HCT116 (cell line): ENCODE results near the gene AQP4. TPM values are rescaled to one million over a fixed set of nuclear protein-coding genes. Genes with fewer than 3 reads are reported as not detected.

Source experiments
- ATAC-seq: fragments of 200-7000 bp; cut with Tn5 transposase; 2 replicates; pipeline ENCODE4 v1.9.1; 2020; ENCODE audit warnings: mild to moderate bottlenecking, moderate library complexity
- BruUV-seq: library from RNA; stranded (reverse); fragments of 400-500 nt; replicated peaks from 2 replicates; lab custom pipeline; 2021; lab: Mats Ljungman, UMichigan
- CTCF ChIA-PET: fragments of 300-600 bp; sonication (Branson Sonifier 250); formaldehyde crosslinking; loops from one replicate; lab custom pipeline; 2021; ENCODE audit warnings: antibody characterized with exemption; lab: Charles Lee
- POLR2A ChIA-PET: fragments of 300-600, 350-600 bp; sonication (Branson Sonifier 250); formaldehyde crosslinking; loops from one replicate; lab custom pipeline; 2021; ENCODE audit warnings: antibody characterized with exemption; lab: Charles Lee
- RAD21 ChIA-PET, 2 experiments: fragments of 300-600 bp; sonication (Branson Sonifier 250); formaldehyde crosslinking; loops; one replicate each; lab custom pipeline; 2023; ENCODE audit warnings: low total read pairs in 2 of 2; ENCODE audit not compliant: uncharacterized antibody in 2 of 2, unreplicated experiment in 2 of 2, low non-redundant PET in 1 of 2; lab: Charles Lee
- DNase-seq: peaks from one replicate; pipeline ENCODE4 v3.0.0-alpha.2; 2010; ENCODE audit warnings: low read depth, low spot score
- H2AFZ ChIP-seq: fragments of 200-600 bp; shearing (Covaris generic), sonication (generic); 2 replicates; pipeline ENCODE4 v1.6.1; 2017; ENCODE audit warnings: low read depth, mixed run types, mixed read lengths, antibody characterized with exemption, low read length; ENCODE audit not compliant: poor library complexity, severe bottlenecking
- H3K27ac ChIP-seq: 2 replicates; pipeline ENCODE4 v1.5.1; 2012; ENCODE audit warnings: low read depth, low read length
- H3K27me3 ChIP-seq: fragments of 200-600 bp; sonication (generic); 2 replicates; pipeline ENCODE4 v1.6.1; 2016; ENCODE audit warnings: mixed run types, low read length, mixed read lengths; ENCODE audit not compliant: insufficient read depth
- H3K36me3 ChIP-seq, 2 experiments: fragments of 200-500 bp in 1 of 2; fragments of 200-600 bp in 1 of 2; sonication (Bioruptor generic) in 1 of 2; sonication (generic) in 1 of 2; 2 replicates each; pipeline versions ENCODE4 v1.5.1 to v1.6.1; 2014 to 2016; ENCODE audit warnings: low read length in 2 of 2, inconsistent platforms in 1 of 2, mixed read lengths in 1 of 2, mixed run types in 1 of 2; ENCODE audit not compliant: insufficient read depth in 2 of 2, control insufficient read depth in 1 of 2
- H3K4me1 ChIP-seq, 2 experiments: fragments of 200-600 bp in 1 of 2; sonication (generic) in 1 of 2; 2 replicates each; pipeline versions ENCODE4 v1.5.1 to v1.6.1; 2012 to 2017; ENCODE audit warnings: low read length in 2 of 2, inconsistent platforms in 1 of 2, mild to moderate bottlenecking in 1 of 2, mixed read lengths in 1 of 2, mixed run types in 1 of 2, moderate library complexity in 1 of 2; ENCODE audit not compliant: insufficient read depth in 2 of 2, control insufficient read depth in 1 of 2
- H3K4me2 ChIP-seq: fragments of 200-600 bp; sonication (generic); 2 replicates; pipeline ENCODE4 v1.6.1; 2017; ENCODE audit warnings: mixed run types, low read length, mixed read lengths
- H3K4me3 ChIP-seq, 2 experiments: fragments of 200-600 bp in 1 of 2; sonication (generic) in 1 of 2; replicated peaks in 1 of 2; 2 replicates each; pipeline ENCODE4 v1.5.1; 2011 to 2016; ENCODE audit warnings: low read length in 2 of 2, control low read depth in 1 of 2, low read depth in 1 of 2, mild to moderate bottlenecking in 1 of 2, mixed read lengths in 1 of 2, mixed run types in 1 of 2
- H3K79me2 ChIP-seq: fragments of 200-600 bp; sonication (generic); 2 replicates; pipeline ENCODE4 v1.6.1; 2017; ENCODE audit warnings: mild to moderate bottlenecking, mixed run types, low read length, moderate library complexity, mixed read lengths; ENCODE audit not compliant: insufficient read depth
- H3K9ac ChIP-seq: fragments of 200-600 bp; sonication (generic); 2 replicates; pipeline ENCODE4 v1.6.1; 2016; ENCODE audit warnings: low read length, mixed read lengths
- H3K9me2 ChIP-seq: fragments of 200-600 bp; sonication (generic), shearing (Covaris generic); 2 replicates; pipeline ENCODE4 v1.6.1; 2017; ENCODE audit warnings: mixed run types, mild to moderate bottlenecking, moderate library complexity; ENCODE audit not compliant: insufficient read depth
- H3K9me3 ChIP-seq, 2 experiments: fragments of 200-500 bp in 1 of 2; fragments of 200-600 bp in 1 of 2; sonication (Bioruptor generic) in 1 of 2; sonication (generic) in 1 of 2; 2 replicates each; pipeline ENCODE4 v1.6.1; 2014 to 2017; ENCODE audit warnings: low read length in 2 of 2, mixed read lengths in 2 of 2, inconsistent platforms in 1 of 2, low read depth in 1 of 2, mild to moderate bottlenecking in 1 of 2, mixed run types in 1 of 2, moderate library complexity in 1 of 2; ENCODE audit not compliant: control insufficient read depth in 1 of 2, insufficient read depth in 1 of 2
- H4K20me1 ChIP-seq: fragments of 200-600 bp; sonication (generic), shearing (Covaris generic); 2 replicates; pipeline ENCODE4 v1.6.1; 2017; ENCODE audit warnings: mixed run types, mild to moderate bottlenecking, moderate library complexity; ENCODE audit not compliant: insufficient read depth
- CBX3 ChIP-seq: IDR thresholded peaks from 2 replicates; pipeline ENCODE4 v1.6.1; 2012; ENCODE audit warnings: low read depth
- CEBPB ChIP-seq: IDR thresholded peaks from 2 replicates; pipeline ENCODE4 v1.6.1; 2012; ENCODE audit warnings: low read depth
- EGR1 ChIP-seq: IDR thresholded peaks from 2 replicates; pipeline ENCODE4 v1.6.1; 2012; ENCODE audit warnings: low read depth
- EZH2phosphoT487 ChIP-seq: fragments of 200-600 bp; IDR thresholded peaks from 2 replicates; pipeline ENCODE4 v1.6.1; 2018; ENCODE audit warnings: antibody characterized with exemption, borderline replicate concordance
- FOSL1 ChIP-seq: IDR thresholded peaks from 2 replicates; pipeline ENCODE4 v1.6.1; 2012; ENCODE audit warnings: low read depth
- JUND ChIP-seq: IDR thresholded peaks from 2 replicates; pipeline ENCODE4 v1.6.1; 2012
- MAX ChIP-seq: IDR thresholded peaks from 2 replicates; pipeline ENCODE4 v1.6.1; 2012
- POLR2A ChIP-seq: IDR thresholded peaks from 2 replicates; pipeline ENCODE4 v1.7.0; 2011; ENCODE audit warnings: borderline replicate concordance; ENCODE audit not compliant: insufficient read depth, insufficient read length; ENCODE audit errors: extremely low read depth
- RAD21 ChIP-seq: IDR thresholded peaks from 2 replicates; pipeline ENCODE4 v1.6.1; 2012; ENCODE audit warnings: low read depth, mild to moderate bottlenecking
- SRF ChIP-seq: IDR thresholded peaks from 2 replicates; pipeline ENCODE4 v1.6.1; 2012; ENCODE audit warnings: low read depth
- TCF7L2 ChIP-seq: IDR thresholded peaks from 2 replicates; pipeline ENCODE4 v1.7.0; 2011; ENCODE audit warnings: borderline replicate concordance, inconsistent platforms; ENCODE audit not compliant: insufficient read depth, insufficient read length; ENCODE audit errors: extremely low read depth
- ZFX ChIP-seq: fragments of 450-650 bp; IDR thresholded peaks from 2 replicates; pipeline ENCODE4 v1.6.1; 2017
- ZNF274 ChIP-seq: fragments of 200-500 bp; sonication (Bioruptor generic); IDR thresholded peaks from 2 replicates; pipeline ENCODE4 v1.6.1; 2014; ENCODE audit warnings: mild to moderate bottlenecking, low read depth, low read length, inconsistent platforms
- intact Hi-C: fragments of 100-400 bp; cut with micrococcal nuclease; formaldehyde crosslinking; loops from 2 replicates; pipeline ENCODE4 v1.10.0; 2022
- total RNA-seq: library from RNA; stranded (reverse); gene quantifications from one replicate; pipeline ENCODE4 v1.2.1, GENCODE V29; 2021; ENCODE audit not compliant: unreplicated experiment
- TF ChIP-seq, protein P1 (sequence below), 3 experiments: fragments of 200-600 bp in 1 of 3; sonication (generic) in 1 of 3; IDR thresholded peaks in 2 of 3; conservative IDR thresholded peaks in 1 of 3; 2 replicates each; pipeline ENCODE4 v1.5.1; 2012 to 2017; ENCODE audit warnings: low read depth in 2 of 3, low read length in 2 of 3, antibody characterized with exemption in 1 of 3, borderline replicate concordance in 1 of 3, control low read depth in 1 of 3, mild to moderate bottlenecking in 1 of 3, mixed read lengths in 1 of 3, mixed run types in 1 of 3, moderate library complexity in 1 of 3; ENCODE audit not compliant: insufficient read depth in 1 of 3
- TF ChIP-seq, protein P2 (sequence below): IDR thresholded peaks from 2 replicates; pipeline ENCODE4 v1.6.1; 2012; ENCODE audit warnings: low read depth
- TF ChIP-seq, protein P3 (sequence below): IDR thresholded peaks from 2 replicates; pipeline ENCODE4 v1.6.1; 2011; ENCODE audit warnings: mild to moderate bottlenecking, low read length, moderate library complexity; ENCODE audit not compliant: insufficient replicate concordance; ENCODE audit errors: extremely low read depth

Gene AQP4
- total RNA-seq, 1 experiment from 2014 or later: 0.07 TPM

- CTCF ChIA-PET: interaction anchor here (0.9 to 2.5 kb wide), 4 partner anchors 9 to 398 kb away, joined by 3 to 9 read pairs (median 6); no protein-coding TSS in a partner anchor
- H3K4me3 ChIP-seq: no peak overlapping the region
- no peaks in the 10 kb centered on the region for H4K20me1 ChIP-seq
- H3K27ac ChIP-seq: no peak overlapping the region
- TF ChIP-seq EZH2phosphoT487: no peak
- TF ChIP-seq RAD21: peak; percentile 30; the same call in 1 of the 2 replicates
- TF ChIP-seq, protein P1, sequence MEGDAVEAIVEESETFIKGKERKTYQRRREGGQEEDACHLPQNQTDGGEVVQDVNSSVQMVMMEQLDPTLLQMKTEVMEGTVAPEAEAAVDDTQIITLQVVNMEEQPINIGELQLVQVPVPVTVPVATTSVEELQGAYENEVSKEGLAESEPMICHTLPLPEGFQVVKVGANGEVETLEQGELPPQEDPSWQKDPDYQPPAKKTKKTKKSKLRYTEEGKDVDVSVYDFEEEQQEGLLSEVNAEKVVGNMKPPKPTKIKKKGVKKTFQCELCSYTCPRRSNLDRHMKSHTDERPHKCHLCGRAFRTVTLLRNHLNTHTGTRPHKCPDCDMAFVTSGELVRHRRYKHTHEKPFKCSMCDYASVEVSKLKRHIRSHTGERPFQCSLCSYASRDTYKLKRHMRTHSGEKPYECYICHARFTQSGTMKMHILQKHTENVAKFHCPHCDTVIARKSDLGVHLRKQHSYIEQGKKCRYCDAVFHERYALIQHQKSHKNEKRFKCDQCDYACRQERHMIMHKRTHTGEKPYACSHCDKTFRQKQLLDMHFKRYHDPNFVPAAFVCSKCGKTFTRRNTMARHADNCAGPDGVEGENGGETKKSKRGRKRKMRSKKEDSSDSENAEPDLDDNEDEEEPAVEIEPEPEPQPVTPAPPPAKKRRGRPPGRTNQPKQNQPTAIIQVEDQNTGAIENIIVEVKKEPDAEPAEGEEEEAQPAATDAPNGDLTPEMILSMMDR (IDR thresholded peaks at IDR 0.05 in 2 of 3, conservative IDR thresholded peaks at IDR 0.05 in 1 of 3; ENCODE audit: borderline replicate concordance in 1 of 3, insufficient read depth in 1 of 3, low read depth in 2 of 3, low read length in 2 of 3): 0 out of 6 replicates have a peak, but pooled peaks of 1 of the 3 experiments have one; percentile 4
- no peak for TF ChIP-seq JUND
- TF ChIP-seq ZFX: no peak
- TF ChIP-seq, protein P2, sequence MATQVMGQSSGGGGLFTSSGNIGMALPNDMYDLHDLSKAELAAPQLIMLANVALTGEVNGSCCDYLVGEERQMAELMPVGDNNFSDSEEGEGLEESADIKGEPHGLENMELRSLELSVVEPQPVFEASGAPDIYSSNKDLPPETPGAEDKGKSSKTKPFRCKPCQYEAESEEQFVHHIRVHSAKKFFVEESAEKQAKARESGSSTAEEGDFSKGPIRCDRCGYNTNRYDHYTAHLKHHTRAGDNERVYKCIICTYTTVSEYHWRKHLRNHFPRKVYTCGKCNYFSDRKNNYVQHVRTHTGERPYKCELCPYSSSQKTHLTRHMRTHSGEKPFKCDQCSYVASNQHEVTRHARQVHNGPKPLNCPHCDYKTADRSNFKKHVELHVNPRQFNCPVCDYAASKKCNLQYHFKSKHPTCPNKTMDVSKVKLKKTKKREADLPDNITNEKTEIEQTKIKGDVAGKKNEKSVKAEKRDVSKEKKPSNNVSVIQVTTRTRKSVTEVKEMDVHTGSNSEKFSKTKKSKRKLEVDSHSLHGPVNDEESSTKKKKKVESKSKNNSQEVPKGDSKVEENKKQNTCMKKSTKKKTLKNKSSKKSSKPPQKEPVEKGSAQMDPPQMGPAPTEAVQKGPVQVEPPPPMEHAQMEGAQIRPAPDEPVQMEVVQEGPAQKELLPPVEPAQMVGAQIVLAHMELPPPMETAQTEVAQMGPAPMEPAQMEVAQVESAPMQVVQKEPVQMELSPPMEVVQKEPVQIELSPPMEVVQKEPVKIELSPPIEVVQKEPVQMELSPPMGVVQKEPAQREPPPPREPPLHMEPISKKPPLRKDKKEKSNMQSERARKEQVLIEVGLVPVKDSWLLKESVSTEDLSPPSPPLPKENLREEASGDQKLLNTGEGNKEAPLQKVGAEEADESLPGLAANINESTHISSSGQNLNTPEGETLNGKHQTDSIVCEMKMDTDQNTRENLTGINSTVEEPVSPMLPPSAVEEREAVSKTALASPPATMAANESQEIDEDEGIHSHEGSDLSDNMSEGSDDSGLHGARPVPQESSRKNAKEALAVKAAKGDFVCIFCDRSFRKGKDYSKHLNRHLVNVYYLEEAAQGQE: no peak
- no peak for TF ChIP-seq MAX
- TF ChIP-seq FOSL1: no peak
- TF ChIP-seq CBX3: no peak
- TF ChIP-seq EGR1: no peak
- TF ChIP-seq POLR2A: no peak
- TF ChIP-seq, protein P3, sequence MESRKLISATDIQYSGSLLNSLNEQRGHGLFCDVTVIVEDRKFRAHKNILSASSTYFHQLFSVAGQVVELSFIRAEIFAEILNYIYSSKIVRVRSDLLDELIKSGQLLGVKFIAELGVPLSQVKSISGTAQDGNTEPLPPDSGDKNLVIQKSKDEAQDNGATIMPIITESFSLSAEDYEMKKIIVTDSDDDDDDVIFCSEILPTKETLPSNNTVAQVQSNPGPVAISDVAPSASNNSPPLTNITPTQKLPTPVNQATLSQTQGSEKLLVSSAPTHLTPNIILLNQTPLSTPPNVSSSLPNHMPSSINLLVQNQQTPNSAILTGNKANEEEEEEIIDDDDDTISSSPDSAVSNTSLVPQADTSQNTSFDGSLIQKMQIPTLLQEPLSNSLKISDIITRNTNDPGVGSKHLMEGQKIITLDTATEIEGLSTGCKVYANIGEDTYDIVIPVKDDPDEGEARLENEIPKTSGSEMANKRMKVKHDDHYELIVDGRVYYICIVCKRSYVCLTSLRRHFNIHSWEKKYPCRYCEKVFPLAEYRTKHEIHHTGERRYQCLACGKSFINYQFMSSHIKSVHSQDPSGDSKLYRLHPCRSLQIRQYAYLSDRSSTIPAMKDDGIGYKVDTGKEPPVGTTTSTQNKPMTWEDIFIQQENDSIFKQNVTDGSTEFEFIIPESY: no peak
- no peak for TF ChIP-seq TCF7L2
- TF ChIP-seq ZNF274: no peak
- no peak for TF ChIP-seq SRF
- no peak for TF ChIP-seq CEBPB
- RAD21 ChIA-PET: no interaction called here
- no peaks in the 10 kb centered on the region for H3K27me3 ChIP-seq
- H2AFZ ChIP-seq: no peak overlapping the region
- H3K36me3 ChIP-seq: no peaks in the 10 kb centered on the region
- no peak overlapping the region for H3K4me2 ChIP-seq
- H3K9me2 ChIP-seq: no peaks in the 10 kb centered on the region
- H3K79me2 ChIP-seq: no peaks in the 10 kb centered on the region
- no peaks in the 10 kb centered on the region for H3K4me1 ChIP-seq
- POLR2A ChIA-PET: no interaction called here
- DNase-seq (no peak), ATAC-seq (no peak)
- intact Hi-C loops: loop anchor here (2.0 to 10.0 kb wide), 2 partner anchors 201 to 419 kb away; no protein-coding TSS in a partner anchor
- BruUV-seq: no TSS peak
- no peaks in the 10 kb centered on the region for H3K9me3 ChIP-seq
- no peak overlapping the region for H3K9ac ChIP-seq
These were observed 61.9 kb downstream of the AQP4 start for GRCh38 chr18:26803643-26804042.
